NT2/D1 (cell line): ENCODE results near the gene SIGLEC1.

Experiments
- DNase-seq: peaks from one replicate; pipeline ENCODE4 v3.0.0-alpha.2; 2011; ENCODE audit warnings: low read depth, low spot score
- H3K27me3 ChIP-seq: 2 replicates; pipeline ENCODE4 v1.6.0; 2011; ENCODE audit warnings: mild to moderate bottlenecking; ENCODE audit not compliant: insufficient read length, insufficient read depth
- H3K36me3 ChIP-seq: 2 replicates; pipeline ENCODE4 v1.6.1; 2011; ENCODE audit warnings: mild to moderate bottlenecking, low read length, mixed read lengths; ENCODE audit not compliant: insufficient read depth, insufficient read length
- H3K4me1 ChIP-seq: 2 replicates; pipeline ENCODE4 v1.5.1; 2011; ENCODE audit not compliant: insufficient read depth, insufficient read length
- H3K4me3 ChIP-seq: 2 replicates; pipeline ENCODE4 v1.5.1; 2011; ENCODE audit warnings: low read depth; ENCODE audit not compliant: insufficient read length
- H3K9ac ChIP-seq: 2 replicates; pipeline ENCODE4 v1.6.0; 2011; ENCODE audit warnings: low read depth; ENCODE audit not compliant: insufficient read length
- H3K9me3 ChIP-seq: 2 replicates; pipeline ENCODE4 v1.5.1; 2011; ENCODE audit warnings: mild to moderate bottlenecking, low read length; ENCODE audit not compliant: insufficient read depth
- SUZ12 ChIP-seq: IDR thresholded peaks from 2 replicates; pipeline ENCODE4 v1.6.1; 2011; ENCODE audit not compliant: insufficient read length, insufficient read depth; ENCODE audit errors: extremely low read depth
- YY1 ChIP-seq: IDR thresholded peaks from 2 replicates; pipeline ENCODE4 v1.6.1; 2011; ENCODE audit not compliant: insufficient read length, insufficient read depth
- ZNF274 ChIP-seq: IDR thresholded peaks from 2 replicates; pipeline ENCODE4 v1.6.1; 2011; ENCODE audit warnings: mild to moderate bottlenecking, low read depth, low read length

SIGLEC1 gene

GRCh38 chr20:3687655-3688054 lies 24.7 kb downstream of the SIGLEC1 start:
- Histone ChIP-seq H3K4me3 (no peak overlapping the region), H3K27me3 (no peaks in the 10 kb centered on the region), H3K9ac (no peak overlapping the region), H3K9me3 (no peaks in the 10 kb centered on the region), H3K4me1 (no peaks in the 10 kb centered on the region), H3K36me3 (no peaks in the 10 kb centered on the region)
- no peak for DNase-seq
- TF ChIP-seq ZNF274, result no peak
- TF ChIP-seq SUZ12, result no peak
- no peak for TF ChIP-seq YY1

- Histone ChIP-seq H3K27me3 (no peaks in the 10 kb centered on the region), H3K9me3 (no peaks in the 10 kb centered on the region), H3K36me3 (no peaks in the 10 kb centered on the region), H3K9ac (no peak overlapping the region), H3K4me3 (no peak overlapping the region), H3K4me1 (no peaks in the 10 kb centered on the region)
- TF ChIP-seq SUZ12 (no peak), YY1 (no peak), ZNF274 (no peak)
- DNase-seq, result no peak
Observed at GRCh38 chr20:3686867-3687321, 25.5 kb downstream of the SIGLEC1 start.

GRCh38 chr20:3686421-3686820 lies 26.0 kb downstream of the SIGLEC1 start:
- H3K27me3 ChIP-seq, result no peaks in the 10 kb centered on the region
- no peak overlapping the region for H3K9ac ChIP-seq
- H3K4me3 ChIP-seq, result no peak overlapping the region
- no peaks in the 10 kb centered on the region for H3K36me3 ChIP-seq
- TF ChIP-seq SUZ12 (no peak), YY1 (no peak), ZNF274 (no peak)
- peaks cover 1% of the 10 kb centered on the region for H3K4me1 ChIP-seq
- no peaks in the 10 kb centered on the region for H3K9me3 ChIP-seq
- no peak for DNase-seq

GRCh38 chr20:3685341-3685740 lies 27.1 kb downstream of the SIGLEC1 start:
- H3K9ac ChIP-seq, result no peak overlapping the region
- H3K27me3 ChIP-seq, result no peaks in the 10 kb centered on the region
- H3K36me3 ChIP-seq, result no peaks in the 10 kb centered on the region
- H3K4me3 ChIP-seq, result no peak overlapping the region
- no peaks in the 10 kb centered on the region for H3K9me3 ChIP-seq
- H3K4me1 ChIP-seq, result peaks cover 7% of the 10 kb centered on the region
- no peak for DNase-seq
- TF ChIP-seq YY1 (no peak), SUZ12 (no peak), ZNF274 (no peak)

- Histone ChIP-seq H3K9me3 (no peaks in the 10 kb centered on the region), H3K4me3 (peak within 1 kb of the TSS; percentile 60), H3K9ac (peak within 1 kb of the TSS; percentile 77), H3K36me3 (peaks cover 9% of the 10 kb centered on the region), H3K4me1 (peaks cover 20% of the 10 kb centered on the region), H3K27me3 (no peaks in the 10 kb centered on the region)
- no peak for TF ChIP-seq ZNF274
- no peak for TF ChIP-seq YY1
- no peak for TF ChIP-seq SUZ12
- DNase-seq, result no peak
Observed at GRCh38 chr20:3681931-3682781, 30.2 kb downstream of the SIGLEC1 start, which contains the start of gene ADAM33. TSS of gene ADAM33 (minus strand) at chr20:3682010. CDS start at chr20:3682004, 6 bp downstream.

- peak overlapping the region; percentile 77 for H3K9ac ChIP-seq
- H3K9me3 ChIP-seq, result no peaks in the 10 kb centered on the region
- no peaks in the 10 kb centered on the region for H3K27me3 ChIP-seq
- TF ChIP-seq YY1, result no peak
- no peak for TF ChIP-seq SUZ12
- no peak for TF ChIP-seq ZNF274
- peaks cover 13% of the 10 kb centered on the region for H3K36me3 ChIP-seq
- H3K4me3 ChIP-seq, result peak overlapping the region; percentile 60
- no peak for DNase-seq
- peaks cover 24% of the 10 kb centered on the region for H3K4me1 ChIP-seq
Observed at GRCh38 chr20:3681352-3681930, 31.0 kb downstream of the SIGLEC1 start.
